K562 (cell line): Measurements from ENCODE around the gene CRELD2. TPM values are rescaled to one million over a fixed set of nuclear protein-coding genes. Genes with fewer than 3 reads are reported as not detected.

Experiments
- ATAC-seq: fragments of 200-7000 bp; cut with Tn5 transposase; 3 replicates; pipeline ENCODE4 v1.9.1; 2020; ENCODE audit warnings: moderate library complexity
- BruUV-seq: library from RNA; stranded (reverse); fragments of 400-500 nt; replicated peaks from 2 replicates; lab custom pipeline; 2021; lab: Mats Ljungman, UMichigan
- CTCF ChIA-PET: fragments of 300-600 bp; formaldehyde crosslinking; extraction: SDS; loops from one replicate; lab custom pipeline; 2021; ENCODE audit warnings: low intra/inter-chr PET ratio; lab: Yijun Ruan, JAX
- POLR2A ChIA-PET: fragments of 300-600, 350-650 bp; sonication (Branson Sonifier 250); formaldehyde crosslinking; extraction: SDS; loops from one replicate; lab custom pipeline; 2021; ENCODE audit warnings: antibody characterized with exemption, inconsistent platforms; lab: Yijun Ruan, JAX
- DNase-seq, 4 experiments: peaks; one replicate each; pipeline versions ENCODE4 v3.0.0 to v3.0.0-alpha.2; 2011 to 2018; ENCODE audit warnings: low spot score in 3 of 4, mixed read lengths in 3 of 4; ENCODE audit errors: extremely low read depth in 1 of 4
- FAIRE-seq: peaks from 2 replicates; lab custom pipeline; 2011; peaks lifted over from hg19 to GRCh38; lab: Jason Lieb, UNC
- H2AFZ ChIP-seq: 2 replicates; pipeline ENCODE4 v1.6.0; 2011; ENCODE audit warnings: low read depth, low read length, control low read depth, inconsistent platforms
- H3K27ac ChIP-seq: fragments of 200-600 bp; 3 replicates; pipeline ENCODE4 v1.8.0; 2011; ENCODE audit warnings: low read depth, mild to moderate bottlenecking, control low read depth, inconsistent platforms, low read length, moderate library complexity, mixed read lengths; ENCODE audit errors: extremely low read depth
- H3K27me3 ChIP-seq, 2 experiments: fragments of 300-600 bp in 1 of 2; 2 replicates in 1 of 2; 3 replicates in 1 of 2; pipeline versions ENCODE4 v1.6.0 to v1.8.0; 2011; ENCODE audit warnings: inconsistent platforms in 2 of 2, low read length in 2 of 2, mild to moderate bottlenecking in 1 of 2, mixed read lengths in 1 of 2, moderate library complexity in 1 of 2; ENCODE audit not compliant: control insufficient read depth in 2 of 2, insufficient read depth in 2 of 2
- H3K36me3 ChIP-seq: fragments of 300-600 bp; 3 replicates; pipeline ENCODE4 v1.8.0; 2011; ENCODE audit warnings: mild to moderate bottlenecking, low read length, inconsistent platforms; ENCODE audit not compliant: control insufficient read depth, insufficient read depth
- H3K4me1 ChIP-seq, 2 experiments: fragments of 200-600 bp in 1 of 2; replicated peaks in 1 of 2; 2 replicates in 1 of 2; 3 replicates in 1 of 2; pipeline versions ENCODE4 v1.5.1 to v1.8.0; 2011; ENCODE audit warnings: inconsistent platforms in 2 of 2, low read length in 2 of 2, mild to moderate bottlenecking in 1 of 2, mixed read lengths in 1 of 2, moderate library complexity in 1 of 2; ENCODE audit not compliant: control insufficient read depth in 2 of 2, insufficient read depth in 2 of 2
- H3K4me2 ChIP-seq: 2 replicates; pipeline ENCODE4 v1.6.1; 2011; ENCODE audit warnings: low read length, control low read depth, inconsistent platforms, mixed read lengths; ENCODE audit not compliant: insufficient read depth
- H3K4me3 ChIP-seq: fragments of 200-600 bp; sonication (generic), shearing (Covaris generic); 2 replicates; pipeline ENCODE4 v1.5.1; 2016; ENCODE audit warnings: control low read depth, inconsistent platforms
- H3K79me2 ChIP-seq: fragments of 200-600 bp; 3 replicates; pipeline ENCODE4 v1.8.0; 2011; ENCODE audit warnings: low read length, inconsistent platforms; ENCODE audit not compliant: control insufficient read depth, insufficient read depth
- H3K9ac ChIP-seq, 2 experiments: 2 replicates each; pipeline versions ENCODE4 v1.6.0 to v1.6.1; 2011; ENCODE audit warnings: low read depth in 2 of 2, low read length in 2 of 2, control low read depth in 1 of 2, inconsistent platforms in 1 of 2, mild to moderate bottlenecking in 1 of 2, mixed read lengths in 1 of 2; ENCODE audit not compliant: insufficient read depth in 1 of 2
- H3K9me1 ChIP-seq: one replicate; pipeline ENCODE4 v1.6.0; 2011; ENCODE audit warnings: inconsistent platforms, mild to moderate bottlenecking, low read length, moderate library complexity; ENCODE audit not compliant: control insufficient read depth, insufficient read depth
- H3K9me3 ChIP-seq: replicated peaks from 2 replicates; pipeline ENCODE4 v1.5.1; 2011; ENCODE audit warnings: low read depth, low read length, inconsistent platforms; ENCODE audit not compliant: control insufficient read depth, insufficient read depth
- H4K20me1 ChIP-seq: replicated peaks from 2 replicates; pipeline ENCODE4 v1.6.1; 2011; ENCODE audit warnings: low read length, inconsistent platforms, mixed read lengths; ENCODE audit not compliant: control insufficient read depth, insufficient read depth
- CREM ChIP-seq: IDR thresholded peaks from 2 replicates; pipeline ENCODE4 v1.6.1; 2014; ENCODE audit warnings: antibody characterized with exemption, low read depth
- HMGN3 ChIP-seq: IDR thresholded peaks from 2 replicates; pipeline ENCODE4 v1.6.1; 2011; ENCODE audit warnings: borderline replicate concordance, low read depth, mild to moderate bottlenecking, mixed read lengths, low read length; ENCODE audit not compliant: insufficient read length; ENCODE audit errors: extremely low read depth
- HNRNPH1 ChIP-seq: fragments of 200-400 bp; formaldehyde crosslinking; optimal IDR thresholded peaks from 2 replicates; pipeline ENCODE3; 2017; ENCODE audit warnings: low read depth, mild to moderate bottlenecking, low read length, moderate library complexity
- NR2F6 ChIP-seq: fragments of 450-650 bp; formaldehyde crosslinking; IDR thresholded peaks from 2 replicates; pipeline ENCODE4 v1.4.0; 2020; ENCODE audit warnings: mild to moderate bottlenecking
- OTX1 ChIP-seq: fragments of 450-650 bp; formaldehyde crosslinking; IDR thresholded peaks from 2 replicates; pipeline ENCODE4 v1.4.0; 2022; ENCODE audit warnings: mild to moderate bottlenecking
- RBM14 ChIP-seq: fragments of 200-400 bp; formaldehyde crosslinking; IDR thresholded peaks from 2 replicates; pipeline ENCODE4 v1.6.1; 2018; ENCODE audit warnings: low read depth, mild to moderate bottlenecking, low read length, moderate library complexity, borderline replicate concordance; ENCODE audit not compliant: insufficient read depth
- TRIM25 ChIP-seq: fragments of 450-650 bp; IDR thresholded peaks from 2 replicates; pipeline ENCODE4 v1.7.0; 2016; ENCODE audit warnings: borderline replicate concordance
- ZC3H8 ChIP-seq: fragments of 450-650 bp; IDR thresholded peaks from 2 replicates; pipeline ENCODE4 v1.6.1; 2017
- ZKSCAN8 ChIP-seq: fragments of 200-800 bp; sonication (Bioruptor generic); IDR thresholded peaks from 2 replicates; pipeline ENCODE4 v1.6.1; 2016; ENCODE audit warnings: missing genetic modification characterization, missing compliant biosample characterization
- WGBS: fragments of 100-300 bp; shearing (Covaris generic); methylation state at CpG from one replicate; pipeline ENCODE4 v1.1.6; 2016; ENCODE audit warnings: low coverage, mixed read lengths; ENCODE audit not compliant: insufficient coverage; ENCODE audit errors: missing lambda C conversion rate; 5-methylcytosine and 5-hydroxymethylcytosine counted together
- in situ Hi-C: fragments of 300-500 bp; cut with MboI; formaldehyde crosslinking; loops from 4 replicates; pipeline ENCODE4 v1.15.0; 2018; ENCODE audit warnings: inconsistent platforms, mixed read lengths
- intact Hi-C: fragments of 100-400 bp; cut with micrococcal nuclease; formaldehyde crosslinking; loops from 2 replicates; pipeline ENCODE4 v1.14.2; 2022
- polyA plus RNA-seq, 8 experiments: library from polyadenylated mRNA; depleted of rRNA in 4 of 8; stranded (reverse) in 5 of 8; unstranded in 3 of 8; fragments of >200 nt; fragmentation: Nextera tagmentation in 2 of 8; fragmentation: Illumina TruSeq in 1 of 8; extraction: Ambion mirVana in 2 of 8; extraction: Trizol in 1 of 8; gene quantifications; 2 replicates each; pipeline versions ENCODE4 v1.2.1 to v1.2.3, GENCODE V29; 2011 to 2014; ENCODE audit warnings: inconsistent platforms in 1 of 8, missing spikeins in 1 of 8
- total RNA-seq, 7 experiments: library from RNA; depleted of rRNA in 6 of 7; stranded (reverse); fragments of >200 nt in 6 of 7; fragmentation: Illumina TruSeq in 2 of 7; extraction: Trizol in 2 of 7; gene quantifications; 2 replicates each; pipeline versions ENCODE4 v1.2.1 to v1.2.3, GENCODE V29; 2011 to 2021; ENCODE audit warnings: low replicate concordance in 1 of 7

Gene CRELD2
- total and polyA plus RNA-seq, 9 of the 15 experiments (the other 6 are each of a cell fraction or from before 2014, with no cell fraction given) = 0.96 to 25.3 (median 8.8) TPM

GRCh38 chr22:49957826-49958365 lies 39.5 kb downstream of the CRELD2 start:
- Histone ChIP-seq H3K9ac (peak overlapping the region in 1 of 2 experiments; percentile 95; a peak in 1 of 4 replicates), H3K9me1 (no peaks in the 10 kb centered on the region), H3K4me2 (no peak overlapping the region), H4K20me1 (peaks cover 11% of the 10 kb centered on the region), H3K4me3 (no peak overlapping the region), H2AFZ (no peak overlapping the region), H3K36me3 (peaks cover 12% of the 10 kb centered on the region; the same call in 1 of the 3 replicates), H3K79me2 (peaks cover 29% of the 10 kb centered on the region), H3K27ac (no peak overlapping the region), H3K4me1 (peaks cover 13 to 84% of the 10 kb centered on the region in 2 experiments), H3K27me3 (no peaks in the 10 kb centered on the region), H3K9me3 (no peaks in the 10 kb centered on the region)
- 66% methylated on average over 4 of the region's 12 CpGs for WGBS
- ChIA-PET CTCF (no interaction called here), POLR2A (no interaction called here)
- intact Hi-C loops (no loop called here), in situ Hi-C loops (no loop called here)
- ATAC-seq (no peak), FAIRE-seq (no peak), DNase-seq (peak in 2 of 4 experiments; percentile 30 to 38)
- BruUV-seq = no TSS peak
- no peak for TF ChIP-seq ZC3H8
- TF ChIP-seq NR2F6 (CRISPR knock-in tag) = no peak
- TF ChIP-seq RBM14 = no peak
- no peak for TF ChIP-seq CREM

GRCh38 chr22:49958366-49958921 lies 40.0 kb downstream of the CRELD2 start:
- H3K27me3 ChIP-seq = no peaks in the 10 kb centered on the region
- H3K27ac ChIP-seq = peak overlapping the region; percentile 94; the same call in 1 of the 3 replicates
- DNase-seq (no peak), ATAC-seq (no peak), FAIRE-seq (no peak)
- POLR2A ChIA-PET = interaction anchor here (0.6 to 1.1 kb wide), 2 partner anchors 13 to 15 kb away, joined by 5 read pairs; no protein-coding TSS in a partner anchor
- H3K4me2 ChIP-seq = no peak overlapping the region
- peaks cover 15% of the 10 kb centered on the region for H4K20me1 ChIP-seq
- peaks cover 17% of the 10 kb centered on the region; the same call in 1 of the 3 replicates for H3K36me3 ChIP-seq
- BruUV-seq = no TSS peak
- no peak overlapping the region for H2AFZ ChIP-seq
- 71% methylated on average over 12 of the region's 16 CpGs for WGBS
- CTCF ChIA-PET = no interaction called here
- peak overlapping the region; percentile 88 to 95; a peak in 3 of 4 replicates for H3K9ac ChIP-seq
- in situ Hi-C loops (no loop called here), intact Hi-C loops (no loop called here)
- no peak overlapping the region for H3K4me3 ChIP-seq
- peaks cover 35% of the 10 kb centered on the region for H3K79me2 ChIP-seq
- H3K9me3 ChIP-seq = no peaks in the 10 kb centered on the region
- H3K4me1 ChIP-seq = peaks cover 18 to 84% of the 10 kb centered on the region in 2 experiments
- no peak for TF ChIP-seq TRIM25
- TF ChIP-seq OTX1 = no peak
- no peak for TF ChIP-seq HMGN3
- TF ChIP-seq HNRNPH1 = no peak
- no peak for TF ChIP-seq ZKSCAN8 (CRISPR knock-in tag)
- no peaks in the 10 kb centered on the region for H3K9me1 ChIP-seq
